GM12878 (cell line): ENCODE data around the gene CCDC12. TPM values are rescaled to one million over a fixed set of nuclear protein-coding genes. Genes with fewer than 3 reads are reported as not detected.

ENCODE experiments used
- ATAC-seq: fragments of 200-7000 bp; cut with Tn5 transposase; 3 replicates; pipeline ENCODE4 v1.9.1; 2020; ENCODE audit warnings: mild to moderate bottlenecking, moderate library complexity
- BruUV-seq: library from RNA; stranded (reverse); fragments of 400-500 nt; replicated peaks from 2 replicates; lab custom pipeline; 2021; lab: Mats Ljungman, UMichigan
- CTCF ChIA-PET: fragments of 300-600 bp; sonication (Branson Sonifier 250); formaldehyde crosslinking; extraction: SDS; loops from one replicate; lab custom pipeline; 2021; ENCODE audit warnings: inconsistent platforms; lab: Yijun Ruan, JAX
- POLR2A ChIA-PET: fragments of 350-600 bp; formaldehyde crosslinking; extraction: SDS; loops from one replicate; lab custom pipeline; 2021; ENCODE audit warnings: inconsistent platforms; lab: Charles Lee
- RAD21 ChIA-PET: fragments of 300-600 bp; sonication (Branson Sonifier 250); formaldehyde crosslinking; loops from one replicate; lab custom pipeline; 2023; ENCODE audit warnings: antibody characterized with exemption; ENCODE audit not compliant: unreplicated experiment; lab: Charles Lee
- SMC1A ChIA-PET: fragments of 300-600 bp; sonication (Branson Sonifier 250); formaldehyde crosslinking; loops from one replicate; lab custom pipeline; 2023; ENCODE audit not compliant: unreplicated experiment, uncharacterized antibody; lab: Charles Lee
- DNase-seq: peaks from one replicate; pipeline ENCODE4 v3.0.0-alpha.2; 2011; ENCODE audit warnings: low read depth, low spot score
- FAIRE-seq: peaks from 3 replicates; lab custom pipeline; 2011; peaks lifted over from hg19 to GRCh38; lab: Jason Lieb, UNC
- H2AFZ ChIP-seq: 2 replicates; pipeline ENCODE4 v1.6.0; 2011; ENCODE audit warnings: low read depth, low read length, control low read depth; ENCODE audit not compliant: control insufficient read depth
- H3K27ac ChIP-seq: 2 replicates; pipeline ENCODE4 v1.5.1; 2011; ENCODE audit warnings: control low read depth; ENCODE audit not compliant: control insufficient read depth, insufficient read depth
- H3K27me3 ChIP-seq, 2 experiments: replicated peaks in 1 of 2; 2 replicates each; pipeline versions ENCODE4 v1.6.0 to v1.6.1; 2011; ENCODE audit warnings: low read length in 1 of 2; ENCODE audit not compliant: control insufficient read depth in 2 of 2, insufficient read depth in 2 of 2
- H3K36me3 ChIP-seq, 2 experiments: 2 replicates each; pipeline ENCODE4 v1.5.1; 2011; ENCODE audit warnings: low read length in 1 of 2; ENCODE audit not compliant: control insufficient read depth in 2 of 2, insufficient read depth in 2 of 2
- H3K4me1 ChIP-seq: 2 replicates; pipeline ENCODE4 v1.6.1; 2011; ENCODE audit warnings: mild to moderate bottlenecking, low read length, moderate library complexity, mixed read lengths; ENCODE audit not compliant: control insufficient read depth, insufficient read depth
- H3K4me2 ChIP-seq: 2 replicates; pipeline ENCODE4 v1.6.0; 2011; ENCODE audit warnings: control low read depth; ENCODE audit not compliant: control insufficient read depth, insufficient read depth
- H3K4me3 ChIP-seq: fragments of 200-600 bp; sonication (generic); 2 replicates; pipeline ENCODE4 v1.5.1; 2016
- H3K79me2 ChIP-seq: 2 replicates; pipeline ENCODE4 v1.6.0; 2011; ENCODE audit warnings: low read length; ENCODE audit not compliant: control insufficient read depth, insufficient read depth
- H3K9ac ChIP-seq: 2 replicates; pipeline ENCODE4 v1.8.0; 2011; ENCODE audit warnings: low read length, control low read depth, mixed read lengths; ENCODE audit not compliant: control insufficient read depth, insufficient read depth
- H3K9me3 ChIP-seq: replicated peaks from 3 replicates; pipeline ENCODE4 v1.5.1; 2011; ENCODE audit warnings: mild to moderate bottlenecking, low read length; ENCODE audit not compliant: control insufficient read depth, insufficient read depth
- H4K20me1 ChIP-seq: 2 replicates; pipeline ENCODE4 v1.6.0; 2011; ENCODE audit not compliant: control insufficient read depth, insufficient read depth
- CHD2 ChIP-seq: IDR thresholded peaks from 2 replicates; pipeline ENCODE4 v1.6.1; 2011; ENCODE audit warnings: low read depth, low read length, improper control_type of control experiment, borderline replicate concordance
- FOS ChIP-seq: IDR thresholded peaks from 3 replicates; pipeline ENCODE4 v1.6.1; 2011; ENCODE audit warnings: borderline replicate concordance; ENCODE audit not compliant: insufficient read length; ENCODE audit errors: extremely low read depth
- KLF5 ChIP-seq: fragments of 450-650 bp; IDR thresholded peaks from 2 replicates; pipeline ENCODE4 v1.6.1; 2014; ENCODE audit warnings: mild to moderate bottlenecking; ENCODE audit not compliant: partially characterized antibody
- MTA2 ChIP-seq: fragments of 450-650 bp; IDR thresholded peaks from 2 replicates; pipeline ENCODE4 v1.6.1; 2016; ENCODE audit warnings: low read depth, mild to moderate bottlenecking, moderate library complexity
- NFXL1 ChIP-seq: fragments of 450-650 bp; IDR thresholded peaks from 2 replicates; pipeline ENCODE4 v1.6.1; 2017; ENCODE audit warnings: antibody characterized with exemption, mild to moderate bottlenecking, borderline replicate concordance
- PML ChIP-seq: IDR thresholded peaks from 2 replicates; pipeline ENCODE4 v1.6.1; 2012; ENCODE audit warnings: low read length, inconsistent platforms
- POLR2A ChIP-seq: IDR thresholded peaks from 2 replicates; pipeline ENCODE4 v1.6.1; 2011; ENCODE audit warnings: low read depth, mild to moderate bottlenecking, low read length
- RBBP5 ChIP-seq: fragments of 200-600 bp; sonication (generic); conservative IDR thresholded peaks from 2 replicates; pipeline ENCODE4 v1.6.1; 2016
- RCOR1 ChIP-seq: conservative IDR thresholded peaks from 2 replicates; pipeline ENCODE4 v1.6.1; 2012; ENCODE audit warnings: low read depth, low read length, improper control_type of control experiment
- SMAD1 ChIP-seq: fragments of 450-650 bp; IDR thresholded peaks from 2 replicates; pipeline ENCODE4 v1.6.1; 2018; ENCODE audit warnings: mild to moderate bottlenecking, low read depth; ENCODE audit not compliant: partially characterized antibody
- ZNF384 ChIP-seq: IDR thresholded peaks from 2 replicates; pipeline ENCODE4 v1.6.1; 2012; ENCODE audit warnings: low read depth, mild to moderate bottlenecking, low read length, improper control_type of control experiment, borderline replicate concordance
- WGBS: methylation state at CpG from one replicate; pipeline ENCODE4 v1.1.6; 2016; ENCODE audit warnings: low lambda C conversion rate; ENCODE audit not compliant: insufficient replicate concordance, insufficient coverage; ENCODE audit errors: missing lambda C conversion rate; 5-methylcytosine and 5-hydroxymethylcytosine counted together
- in situ Hi-C: fragments of 300-500 bp; cut with MboI; formaldehyde crosslinking; loops from 9 replicates; pipeline ENCODE4 v1.14.3; 2018; ENCODE audit warnings: mixed read lengths
- intact Hi-C: fragments of 100-400 bp; cut with micrococcal nuclease; formaldehyde crosslinking; loops from one replicate; pipeline ENCODE4 v1.14.2; 2022; ENCODE audit not compliant: unreplicated experiment
- polyA plus RNA-seq, 11 experiments: library from polyadenylated mRNA; depleted of rRNA in 4 of 11; unstranded in 6 of 11; stranded (reverse) in 5 of 11; fragments of >200 nt; fragmentation: Nextera tagmentation in 4 of 11; fragmentation: Illumina TruSeq in 1 of 11; extraction: Ambion mirVana in 4 of 11; extraction: Trizol in 1 of 11; gene quantifications; 1 replicate in 1 of 11; 2 replicates in 10 of 11; pipeline versions ENCODE4 v1.2.1 to v1.2.3, GENCODE V29; 2011 to 2016; ENCODE audit warnings: inconsistent platforms in 2 of 11, missing spikeins in 2 of 11, low read depth in 1 of 11
- total RNA-seq, 4 experiments: library from RNA; depleted of rRNA in 3 of 4; stranded (reverse); fragments of >200 nt in 3 of 4; fragmentation: Illumina TruSeq in 1 of 4; extraction: Trizol in 1 of 4; gene quantifications; 2 replicates each; pipeline versions ENCODE4 v1.2.1 to v1.2.3, GENCODE V29; 2013 to 2021
- TF ChIP-seq, protein P1 (sequence below): fragments of 450-650 bp; IDR thresholded peaks from 2 replicates; pipeline ENCODE4 v1.6.1; 2017; ENCODE audit warnings: mild to moderate bottlenecking
- TF ChIP-seq, protein P2 (sequence below): fragments of 150-350 bp; IDR thresholded peaks from 2 replicates; pipeline ENCODE4 v1.6.1; 2014; ENCODE audit warnings: mild to moderate bottlenecking, low read depth, low read length

CCDC12 gene
- total and polyA plus RNA-seq, 10 of the 15 experiments (the other 5 are each of a cell fraction or from before 2014, with no cell fraction given) = 9.2 to 91.4 (median 61.3) TPM

DNA sequence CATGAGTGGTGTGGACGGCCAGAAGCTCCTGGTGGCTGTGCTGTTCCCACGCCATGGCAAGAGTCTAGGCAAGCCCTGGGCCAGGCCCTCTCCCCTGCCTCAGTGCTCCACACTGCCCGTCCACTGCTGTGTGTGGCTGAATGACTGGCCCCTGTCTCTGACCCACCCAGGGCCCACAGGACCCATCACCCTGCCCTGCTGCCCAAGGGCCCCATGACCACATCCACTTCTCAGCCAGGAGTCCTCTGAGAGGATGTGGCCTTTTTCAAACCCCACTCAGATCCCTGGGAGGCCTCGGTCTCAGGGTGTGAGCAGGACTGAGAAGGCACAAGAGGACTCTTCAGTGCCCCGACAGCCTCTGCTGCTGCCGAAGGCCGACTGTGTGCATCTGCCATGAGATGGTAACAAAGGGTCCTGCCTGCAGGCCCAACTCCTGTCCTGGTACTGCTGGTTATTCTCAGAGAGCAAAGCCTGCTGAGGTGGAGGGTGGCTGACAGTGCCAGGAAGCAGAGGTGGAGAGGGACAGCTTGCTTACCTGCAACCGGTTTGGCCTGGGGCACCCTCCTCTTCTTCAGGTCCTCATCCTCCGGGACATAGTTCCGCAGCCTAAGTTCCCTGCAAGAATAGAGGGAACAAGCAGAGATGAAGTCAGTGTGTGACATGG, 51.5 kb downstream of the CCDC12 start:
- no peak for FAIRE-seq
- H3K4me2 ChIP-seq = no peak overlapping the region; the same call in 1 of the 2 replicates
- intact Hi-C loops = loop anchor here (5.0 kb wide), 1 partner anchor 237 kb away; the partner anchor contains the start of gene SETD2
- ChIA-PET CTCF (interaction anchor here (1.6 to 4.1 kb wide), 5 partner anchors 9 to 31 kb away, joined by 4 to 15 read pairs (median 11); no protein-coding TSS in a partner anchor), POLR2A (interaction anchor here (1.5 to 12.6 kb wide), 4 partner anchors 25 to 62 kb away, joined by 3 to 163 read pairs (median 8); partner anchors contain the start of gene CCDC12), SMC1A (interaction anchor here (1.3 to 17.5 kb wide), 6 partner anchors 10 to 73 kb away, joined by 3 to 298 read pairs (median 10); partner anchors contain the start of genes CCDC12 and NBEAL2), RAD21 (interaction anchor here (0.8 to 4.2 kb wide), 7 partner anchors 8 to 86 kb away, joined by 3 to 38 read pairs (median 8); no protein-coding TSS in a partner anchor)
- H3K79me2 ChIP-seq = peaks cover 29% of the 10 kb centered on the region
- H3K4me3 ChIP-seq = no peak overlapping the region
- H3K27me3 ChIP-seq = no peaks in the 10 kb centered on the region
- peaks cover 15% of the 10 kb centered on the region for H3K9me3 ChIP-seq
- in situ Hi-C loops = no loop called here
- no peak overlapping the region for H3K9ac ChIP-seq
- ATAC-seq = no peak
- TF ChIP-seq, protein P1, sequence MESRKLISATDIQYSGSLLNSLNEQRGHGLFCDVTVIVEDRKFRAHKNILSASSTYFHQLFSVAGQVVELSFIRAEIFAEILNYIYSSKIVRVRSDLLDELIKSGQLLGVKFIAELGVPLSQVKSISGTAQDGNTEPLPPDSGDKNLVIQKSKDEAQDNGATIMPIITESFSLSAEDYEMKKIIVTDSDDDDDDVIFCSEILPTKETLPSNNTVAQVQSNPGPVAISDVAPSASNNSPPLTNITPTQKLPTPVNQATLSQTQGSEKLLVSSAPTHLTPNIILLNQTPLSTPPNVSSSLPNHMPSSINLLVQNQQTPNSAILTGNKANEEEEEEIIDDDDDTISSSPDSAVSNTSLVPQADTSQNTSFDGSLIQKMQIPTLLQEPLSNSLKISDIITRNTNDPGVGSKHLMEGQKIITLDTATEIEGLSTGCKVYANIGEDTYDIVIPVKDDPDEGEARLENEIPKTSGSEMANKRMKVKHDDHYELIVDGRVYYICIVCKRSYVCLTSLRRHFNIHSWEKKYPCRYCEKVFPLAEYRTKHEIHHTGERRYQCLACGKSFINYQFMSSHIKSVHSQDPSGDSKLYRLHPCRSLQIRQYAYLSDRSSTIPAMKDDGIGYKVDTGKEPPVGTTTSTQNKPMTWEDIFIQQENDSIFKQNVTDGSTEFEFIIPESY = no peak
- TF ChIP-seq MTA2 (no peak), CHD2 (no peak), ZNF384 (no peak), POLR2A (no peak), KLF5 (no peak), RBBP5 (no peak), FOS (no peak), SMAD1 (no peak), NFXL1 (no peak), RCOR1 (no peak), PML (no peak)
- TF ChIP-seq, protein P2, sequence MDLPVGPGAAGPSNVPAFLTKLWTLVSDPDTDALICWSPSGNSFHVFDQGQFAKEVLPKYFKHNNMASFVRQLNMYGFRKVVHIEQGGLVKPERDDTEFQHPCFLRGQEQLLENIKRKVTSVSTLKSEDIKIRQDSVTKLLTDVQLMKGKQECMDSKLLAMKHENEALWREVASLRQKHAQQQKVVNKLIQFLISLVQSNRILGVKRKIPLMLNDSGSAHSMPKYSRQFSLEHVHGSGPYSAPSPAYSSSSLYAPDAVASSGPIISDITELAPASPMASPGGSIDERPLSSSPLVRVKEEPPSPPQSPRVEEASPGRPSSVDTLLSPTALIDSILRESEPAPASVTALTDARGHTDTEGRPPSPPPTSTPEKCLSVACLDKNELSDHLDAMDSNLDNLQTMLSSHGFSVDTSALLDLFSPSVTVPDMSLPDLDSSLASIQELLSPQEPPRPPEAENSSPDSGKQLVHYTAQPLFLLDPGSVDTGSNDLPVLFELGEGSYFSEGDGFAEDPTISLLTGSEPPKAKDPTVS = no peak
- 72% methylated on average over 10 of the region's 10 CpGs for WGBS
- BruUV-seq = no TSS peak
- H4K20me1 ChIP-seq = no peaks in the 10 kb centered on the region
- no peak overlapping the region for H2AFZ ChIP-seq
- DNase-seq = no peak
- H3K4me1 ChIP-seq = peaks cover 47% of the 10 kb centered on the region
- peak overlapping the region; percentile 94 for H3K27ac ChIP-seq
- peaks cover 40 to 54% of the 10 kb centered on the region in 2 experiments for H3K36me3 ChIP-seq
